OCI-LY7 (cell line): ENCODE results near the gene NUP210. TPM values are rescaled to one million over a fixed set of nuclear protein-coding genes. Genes with fewer than 3 reads are reported as not detected.

Experiments used
- BruUV-seq: library from RNA; stranded (reverse); fragments of 400-500 nt; replicated peaks from 2 replicates; lab custom pipeline; 2021; lab: Mats Ljungman, UMichigan
- CTCF ChIA-PET: fragments of 300-600 bp; sonication (Branson Sonifier 250); formaldehyde crosslinking; loops from one replicate; lab custom pipeline; 2022; ENCODE audit warnings: antibody characterized with exemption; ENCODE audit not compliant: unreplicated experiment; lab: Charles Lee
- POLR2A ChIA-PET: fragments of 300-600 bp; sonication (Branson Sonifier 250); formaldehyde crosslinking; loops from one replicate; lab custom pipeline; 2022; ENCODE audit warnings: antibody characterized with exemption; lab: Charles Lee
- DNase-seq: peaks from one replicate; pipeline ENCODE4 v3.0.0-alpha.2; 2015; ENCODE audit warnings: low spot score
- H2AFZ ChIP-seq: fragments of 200-600 bp; sonication (generic), shearing (Covaris generic); 2 replicates; pipeline ENCODE4 v1.6.1; 2014; ENCODE audit warnings: mild to moderate bottlenecking, antibody characterized with exemption, low read length, moderate library complexity
- H3K27ac ChIP-seq: fragments of 200-600 bp; sonication (generic); 2 replicates; pipeline ENCODE4 v1.5.1; 2014; ENCODE audit warnings: mixed run types, low read depth, mild to moderate bottlenecking, moderate library complexity, low read length, inconsistent platforms; ENCODE audit not compliant: poor library complexity, severe bottlenecking
- H3K36me3 ChIP-seq: fragments of 200-600 bp; sonication (generic); 2 replicates; pipeline ENCODE4 v1.6.1; 2014; ENCODE audit warnings: mild to moderate bottlenecking, antibody characterized with exemption, low read length, moderate library complexity, mixed read lengths; ENCODE audit not compliant: insufficient read depth
- H3K4me1 ChIP-seq: fragments of 200-600 bp; sonication (generic); 2 replicates; pipeline ENCODE4 v1.5.1; 2014; ENCODE audit warnings: mild to moderate bottlenecking, low read length; ENCODE audit not compliant: insufficient read depth, poor library complexity, severe bottlenecking
- H3K4me2 ChIP-seq: fragments of 200-600 bp; sonication (generic); 2 replicates; pipeline ENCODE4 v1.6.1; 2014; ENCODE audit warnings: mild to moderate bottlenecking, low read length
- H3K4me3 ChIP-seq: fragments of 200-600 bp; sonication (generic); 2 replicates; pipeline ENCODE4 v1.5.1; 2014; ENCODE audit warnings: mild to moderate bottlenecking, low read depth, low read length; ENCODE audit not compliant: poor library complexity, severe bottlenecking
- H3K79me2 ChIP-seq: fragments of 200-600 bp; sonication (generic); 2 replicates; pipeline ENCODE4 v1.6.1; 2016; ENCODE audit warnings: low read depth, mild to moderate bottlenecking, low read length, moderate library complexity, mixed read lengths; ENCODE audit not compliant: insufficient read depth
- H3K9me2 ChIP-seq: fragments of 200-600 bp; sonication (generic); 2 replicates; pipeline ENCODE4 v1.6.1; 2016; ENCODE audit warnings: mild to moderate bottlenecking, low read length, mixed read lengths; ENCODE audit not compliant: insufficient read depth
- H3K9me3 ChIP-seq: fragments of 200-600 bp; sonication (generic); 2 replicates; pipeline ENCODE4 v1.6.1; 2014; ENCODE audit warnings: mild to moderate bottlenecking, mixed run types, low read length, mixed read lengths
- H4K20me1 ChIP-seq: fragments of 200-600 bp; sonication (generic); 2 replicates; pipeline ENCODE4 v1.6.1; 2014; ENCODE audit warnings: mild to moderate bottlenecking, antibody characterized with exemption, low read length, moderate library complexity, mixed read lengths; ENCODE audit not compliant: insufficient read depth
- EZH2phosphoT487 ChIP-seq: fragments of 200-600 bp; sonication (generic); IDR thresholded peaks from 2 replicates; pipeline ENCODE4 v1.6.1; 2018; ENCODE audit warnings: low read depth, borderline replicate concordance, mild to moderate bottlenecking, mixed run types, antibody characterized with exemption, low read length, moderate library complexity, mixed read lengths
- intact Hi-C: fragments of 100-400 bp; cut with micrococcal nuclease; formaldehyde crosslinking; loops from one replicate; pipeline ENCODE4 v1.10.0; 2022; ENCODE audit not compliant: unreplicated experiment
- total RNA-seq, 2 experiments: library from RNA; depleted of rRNA in 1 of 2; stranded (reverse); fragments of >200 nt in 1 of 2; shearing (Covaris generic) in 1 of 2; gene quantifications; 2 replicates each; pipeline ENCODE4 v1.2.3, GENCODE V29; 2014 to 2022
- TF ChIP-seq, protein P1 (sequence below): fragments of 200-600 bp; sonication (generic); conservative IDR thresholded peaks from 2 replicates; pipeline ENCODE4 v1.5.1; 2014; ENCODE audit warnings: mild to moderate bottlenecking, antibody characterized with exemption, low read length, moderate library complexity, mixed read lengths

NUP210 gene
- total RNA-seq, 2 experiments from 2014 or later = 195 to 232 TPM

DNA sequence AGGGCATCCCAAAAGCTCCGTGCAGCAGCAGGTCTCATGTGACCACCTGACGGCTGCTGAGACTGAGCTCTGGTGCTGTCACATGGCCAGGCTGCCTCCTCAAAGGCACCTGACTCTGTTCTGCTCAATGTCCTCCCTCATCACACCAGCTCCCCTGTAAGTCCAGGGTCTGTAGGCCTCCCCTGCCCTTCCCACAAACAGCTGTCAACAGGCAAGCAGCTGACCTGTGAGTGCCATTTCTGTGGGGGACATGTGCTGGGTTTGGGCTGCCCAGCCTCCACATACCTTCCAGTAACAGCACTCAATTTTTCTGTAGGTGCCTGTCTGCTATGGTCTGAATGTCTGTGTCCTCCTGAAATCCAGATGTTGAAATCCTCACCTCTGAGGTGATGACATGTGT, 11.2 kb downstream of the NUP210 start:
- peaks cover 98% of the 10 kb centered on the region for H3K79me2 ChIP-seq
- no peak for DNase-seq
- POLR2A ChIA-PET = interaction anchor here (0.7 to 1.0 kb wide), 3 partner anchors 20 to 298 kb away, joined by 3 to 5 read pairs (median 4); no protein-coding TSS in a partner anchor
- no TSS peak for BruUV-seq
- H2AFZ ChIP-seq = no peak overlapping the region
- H3K9me3 ChIP-seq = peaks cover 22% of the 10 kb centered on the region
- H3K4me1 ChIP-seq = peaks cover 8% of the 10 kb centered on the region
- H3K4me3 ChIP-seq = no peak overlapping the region
- 0 out of 2 replicates have a peak, but pooled peaks cover 6% of the 10 kb centered on the region for H4K20me1 ChIP-seq
- CTCF ChIA-PET = no interaction called here
- H3K9me2 ChIP-seq = no peaks in the 10 kb centered on the region
- H3K27ac ChIP-seq = no peak overlapping the region
- peaks cover 87% of the 10 kb centered on the region for H3K36me3 ChIP-seq
- intact Hi-C loops = no loop called here
- TF ChIP-seq, protein P1, sequence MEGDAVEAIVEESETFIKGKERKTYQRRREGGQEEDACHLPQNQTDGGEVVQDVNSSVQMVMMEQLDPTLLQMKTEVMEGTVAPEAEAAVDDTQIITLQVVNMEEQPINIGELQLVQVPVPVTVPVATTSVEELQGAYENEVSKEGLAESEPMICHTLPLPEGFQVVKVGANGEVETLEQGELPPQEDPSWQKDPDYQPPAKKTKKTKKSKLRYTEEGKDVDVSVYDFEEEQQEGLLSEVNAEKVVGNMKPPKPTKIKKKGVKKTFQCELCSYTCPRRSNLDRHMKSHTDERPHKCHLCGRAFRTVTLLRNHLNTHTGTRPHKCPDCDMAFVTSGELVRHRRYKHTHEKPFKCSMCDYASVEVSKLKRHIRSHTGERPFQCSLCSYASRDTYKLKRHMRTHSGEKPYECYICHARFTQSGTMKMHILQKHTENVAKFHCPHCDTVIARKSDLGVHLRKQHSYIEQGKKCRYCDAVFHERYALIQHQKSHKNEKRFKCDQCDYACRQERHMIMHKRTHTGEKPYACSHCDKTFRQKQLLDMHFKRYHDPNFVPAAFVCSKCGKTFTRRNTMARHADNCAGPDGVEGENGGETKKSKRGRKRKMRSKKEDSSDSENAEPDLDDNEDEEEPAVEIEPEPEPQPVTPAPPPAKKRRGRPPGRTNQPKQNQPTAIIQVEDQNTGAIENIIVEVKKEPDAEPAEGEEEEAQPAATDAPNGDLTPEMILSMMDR = no peak
- no peak for TF ChIP-seq EZH2phosphoT487
- H3K4me2 ChIP-seq = no peak overlapping the region

DNA sequence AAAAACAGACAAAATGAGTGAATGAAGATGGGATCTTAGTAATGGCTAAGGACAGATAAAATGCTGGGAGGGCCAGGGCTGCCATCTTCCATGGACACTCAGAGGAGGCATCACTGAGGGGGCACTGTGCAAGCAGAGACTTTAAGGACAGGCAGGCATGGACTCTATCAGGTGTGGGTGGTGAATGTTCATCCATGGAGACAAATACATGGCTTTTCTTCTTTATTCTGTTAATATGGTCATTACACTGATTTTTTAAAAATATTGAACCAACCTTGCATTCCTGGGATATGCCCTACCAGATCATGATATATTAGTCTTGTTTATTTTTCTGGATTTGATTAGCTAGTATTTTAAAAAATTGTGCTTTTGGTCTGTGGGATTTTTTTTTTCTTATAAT, 12.2 kb downstream of the NUP210 start:
- Histone ChIP-seq H3K27ac (no peak overlapping the region), H3K36me3 (peaks cover 90% of the 10 kb centered on the region), H3K9me2 (no peaks in the 10 kb centered on the region), H3K9me3 (peaks cover 22% of the 10 kb centered on the region), H3K4me2 (no peak overlapping the region), H2AFZ (no peak overlapping the region), H3K4me1 (no peaks in the 10 kb centered on the region), H4K20me1 (0 out of 2 replicates have a peak, but pooled peaks cover 6% of the 10 kb centered on the region), H3K4me3 (no peak overlapping the region), H3K79me2 (peaks cover 98% of the 10 kb centered on the region)
- DNase-seq = no peak
- POLR2A ChIA-PET = no interaction called here
- intact Hi-C loops = no loop called here
- TF ChIP-seq EZH2phosphoT487 = no peak
- TF ChIP-seq, protein P1 = no peak
- CTCF ChIA-PET = no interaction called here
- TSS peak; percentile 30 for BruUV-seq

DNA sequence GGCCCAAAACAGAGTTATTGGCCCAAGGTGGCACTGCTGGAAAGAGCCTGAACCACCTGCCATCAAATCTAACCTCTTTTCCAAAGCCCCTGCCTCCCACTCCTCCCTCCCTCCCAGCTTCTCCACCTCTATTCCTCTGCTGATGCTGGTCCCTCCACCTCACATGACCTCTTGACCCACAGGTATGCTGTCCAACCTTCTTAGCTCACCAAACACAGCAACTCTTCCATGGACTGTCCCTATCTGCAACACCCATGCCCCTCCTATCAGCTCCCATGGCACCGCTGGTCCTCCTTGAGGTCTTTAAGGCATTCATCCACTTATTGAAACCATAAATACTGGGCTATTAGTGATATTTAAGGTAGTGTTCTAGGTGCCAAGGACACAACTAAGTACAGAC, 12.6 kb downstream of the NUP210 start:
- Histone ChIP-seq H3K36me3 (peaks cover 90% of the 10 kb centered on the region), H3K9me3 (peaks cover 22% of the 10 kb centered on the region), H3K4me1 (no peaks in the 10 kb centered on the region), H2AFZ (no peak overlapping the region), H3K79me2 (peaks cover 98% of the 10 kb centered on the region), H3K9me2 (no peaks in the 10 kb centered on the region), H4K20me1 (peaks cover 8% of the 10 kb centered on the region; the same call in 1 of the 2 replicates), H3K4me2 (no peak overlapping the region), H3K27ac (no peak overlapping the region), H3K4me3 (no peak overlapping the region)
- TF ChIP-seq, protein P1 = no peak
- TF ChIP-seq EZH2phosphoT487 = no peak
- ChIA-PET POLR2A (interaction anchor here (2.7 kb wide), 1 partner anchor 9 kb away, joined by 14 read pairs; no protein-coding TSS in a partner anchor), CTCF (interaction anchor here (0.6 kb wide), 1 partner anchor 1230 kb away, joined by 4 read pairs; no protein-coding TSS in a partner anchor)
- intact Hi-C loops = no loop called here
- no peak for DNase-seq
- no TSS peak for BruUV-seq
